K562 (cell line): ENCODE data around the gene PHETA1. TPM values are rescaled to one million over a fixed set of nuclear protein-coding genes. Genes with fewer than 3 reads are reported as not detected.

Experiments
- AFF1 ChIP-seq, 2 experiments: fragments of 450-650 bp; IDR thresholded peaks; 2 replicates each; pipeline ENCODE4 v1.6.1; 2018; ENCODE audit warnings: mild to moderate bottlenecking in 2 of 2, low read depth in 1 of 2; ENCODE audit not compliant: partially characterized antibody in 2 of 2
- CEBPB ChIP-seq: fragments of 450-650 bp; IDR thresholded peaks from 2 replicates; pipeline ENCODE4 v1.6.1; 2016; ENCODE audit warnings: missing genetic modification characterization, missing compliant biosample characterization
- CTCF ChIP-seq, 3 experiments: IDR thresholded peaks in 2 of 3; conservative IDR thresholded peaks in 1 of 3; 2 replicates each; pipeline ENCODE4 v1.5.1; 2011 to 2012; ENCODE audit warnings: low read length in 3 of 3, mild to moderate bottlenecking in 3 of 3, control low read depth in 2 of 3, improper control_type of control experiment in 1 of 3, inconsistent platforms in 1 of 3, low read depth in 1 of 3, mixed read lengths in 1 of 3, moderate library complexity in 1 of 3; ENCODE audit not compliant: insufficient read depth in 2 of 3
- EGR1 ChIP-seq: fragments of 450-650 bp; conservative IDR thresholded peaks from 2 replicates; pipeline ENCODE4 v1.6.1; 2017; ENCODE audit warnings: mild to moderate bottlenecking
- FOS ChIP-seq: IDR thresholded peaks from 3 replicates; pipeline ENCODE4 v1.6.1; 2011; ENCODE audit not compliant: insufficient read length; ENCODE audit errors: extremely low read depth
- FOXA3 ChIP-seq, 2 experiments: fragments of 450-650 bp in 1 of 2; sonication (generic) in 1 of 2; formaldehyde crosslinking; IDR thresholded peaks in 1 of 2; conservative IDR thresholded peaks in 1 of 2; 2 replicates each; pipeline versions ENCODE4 v1.4.0 to v1.8.0; 2020 to 2022; ENCODE audit warnings: mild to moderate bottlenecking in 2 of 2, missing genetic modification reagents in 1 of 2
- FOXJ3 ChIP-seq: sonication (generic); formaldehyde crosslinking; IDR thresholded peaks from 2 replicates; pipeline ENCODE4 v1.4.0; 2020; ENCODE audit warnings: mild to moderate bottlenecking, missing genetic modification reagents
- GMEB1 ChIP-seq: fragments of 250-450 bp; sonication (Bioruptor Pico); IDR thresholded peaks from 2 replicates; pipeline ENCODE4 v1.4.0; 2020; ENCODE audit warnings: mild to moderate bottlenecking
- KLF1 ChIP-seq: fragments of 450-650 bp; IDR thresholded peaks from 2 replicates; pipeline ENCODE4 v1.6.1; 2016; ENCODE audit warnings: missing genetic modification characterization, missing compliant biosample characterization
- MAFF ChIP-seq: IDR thresholded peaks from 2 replicates; pipeline ENCODE4 v1.6.1; 2012; ENCODE audit warnings: low read length, improper control_type of control experiment
- MAFG ChIP-seq: fragments of 450-650 bp; conservative IDR thresholded peaks from 2 replicates; pipeline ENCODE4 v1.6.1; 2016; ENCODE audit warnings: missing genetic modification characterization, missing compliant biosample characterization
- SNRNP70 ChIP-seq: fragments of 200-400 bp; formaldehyde crosslinking; optimal IDR thresholded peaks from 2 replicates; pipeline ENCODE3; 2017; ENCODE audit warnings: low read depth, low read length
- SREBF1 ChIP-seq: fragments of 150-350 bp; IDR thresholded peaks from 2 replicates; pipeline ENCODE4 v1.6.1; 2014; ENCODE audit warnings: antibody characterized with exemption, low read depth, low read length, borderline replicate concordance
- SREBF2 ChIP-seq: sonication (generic); formaldehyde crosslinking; IDR thresholded peaks from 2 replicates; pipeline ENCODE4 v1.4.0; 2020; ENCODE audit warnings: mild to moderate bottlenecking, missing genetic modification reagents
- THAP7 ChIP-seq: fragments of 250-450 bp; sonication (Bioruptor Pico); IDR thresholded peaks from 2 replicates; pipeline ENCODE4 v1.5.0; 2021
- ZBTB12 ChIP-seq: fragments of 250-450 bp; sonication (Bioruptor Pico); IDR thresholded peaks from 2 replicates; pipeline ENCODE4 v1.4.0; 2020
- ZBTB8A ChIP-seq: fragments of 450-650 bp; IDR thresholded peaks from 2 replicates; pipeline ENCODE4 v1.6.1; 2018; ENCODE audit warnings: mild to moderate bottlenecking, moderate library complexity; ENCODE audit not compliant: partially characterized antibody
- ZC3H11A ChIP-seq: IDR thresholded peaks from 2 replicates; pipeline ENCODE4 v1.6.1; 2012; ENCODE audit warnings: low read depth, low read length, improper control_type of control experiment
- ZNF707 ChIP-seq: fragments of 250-450 bp; sonication (Bioruptor Pico); conservative IDR thresholded peaks from 2 replicates; pipeline ENCODE4 v1.8.0; 2022; ENCODE audit warnings: inconsistent platforms, mild to moderate bottlenecking, moderate library complexity
- polyA plus RNA-seq, 8 experiments: library from polyadenylated mRNA; depleted of rRNA in 4 of 8; stranded (reverse) in 5 of 8; unstranded in 3 of 8; fragments of >200 nt; fragmentation: Nextera tagmentation in 2 of 8; fragmentation: Illumina TruSeq in 1 of 8; extraction: Ambion mirVana in 2 of 8; extraction: Trizol in 1 of 8; gene quantifications; 2 replicates each; pipeline versions ENCODE4 v1.2.1 to v1.2.3, GENCODE V29; 2011 to 2014; ENCODE audit warnings: inconsistent platforms in 1 of 8, missing spikeins in 1 of 8
- total RNA-seq, 7 experiments: library from RNA; depleted of rRNA in 6 of 7; stranded (reverse); fragments of >200 nt in 6 of 7; fragmentation: Illumina TruSeq in 2 of 7; extraction: Trizol in 2 of 7; gene quantifications; 2 replicates each; pipeline versions ENCODE4 v1.2.1 to v1.2.3, GENCODE V29; 2011 to 2021; ENCODE audit warnings: low replicate concordance in 1 of 7

The PHETA1 gene
- total and polyA plus RNA-seq, 9 of the 15 experiments (the other 6 are each of a cell fraction or from before 2014, with no cell fraction given): 0.03 to 12.4 (median 3.0) TPM

GRCh38 chr12:111413442-111414086, 44.7 kb upstream of the PHETA1 start (continued):
- TF ChIP-seq ZC3H11A (no peak), GMEB1 (CRISPR knock-in tag) (no peak), ZBTB8A (no peak), FOS (peak; percentile 9), THAP7 (CRISPR knock-in tag) (no peak), MAFG (tag) (no peak), ZNF707 (CRISPR knock-in tag) (no peak), SNRNP70 (no peak), FOXJ3 (CRISPR knock-in tag) (no peak), MAFF (no peak), SREBF1 (no peak), AFF1 (IDR thresholded peaks at IDR 0.05; ENCODE audit: low read depth in 1 of 2, partially characterized antibody in 2 of 2) (no peak), CTCF (IDR thresholded peaks at IDR 0.05 in 2 of 3, conservative IDR thresholded peaks at IDR 0.05 in 1 of 3; ENCODE audit: insufficient read depth in 2 of 3, low read depth in 1 of 3, low read length in 3 of 3) (no peak), FOXA3 (CRISPR knock-in tag; conservative IDR thresholded peaks at IDR 0.05 in 1 of 2, IDR thresholded peaks at IDR 0.05 in 1 of 2) (no peak), KLF1 (tag) (no peak), ZBTB12 (CRISPR knock-in tag) (no peak), CEBPB (no peak), SREBF2 (CRISPR knock-in tag) (no peak), EGR1 (no peak)
